ENCODE measurements around the gene STYXL1.
"Not testable (repeated sequence)": the region's sequence is repeated elsewhere in the genome, so short reads cannot be mapped to it uniquely, and the experiment has no call there.

Gene STYXL1

DNA sequence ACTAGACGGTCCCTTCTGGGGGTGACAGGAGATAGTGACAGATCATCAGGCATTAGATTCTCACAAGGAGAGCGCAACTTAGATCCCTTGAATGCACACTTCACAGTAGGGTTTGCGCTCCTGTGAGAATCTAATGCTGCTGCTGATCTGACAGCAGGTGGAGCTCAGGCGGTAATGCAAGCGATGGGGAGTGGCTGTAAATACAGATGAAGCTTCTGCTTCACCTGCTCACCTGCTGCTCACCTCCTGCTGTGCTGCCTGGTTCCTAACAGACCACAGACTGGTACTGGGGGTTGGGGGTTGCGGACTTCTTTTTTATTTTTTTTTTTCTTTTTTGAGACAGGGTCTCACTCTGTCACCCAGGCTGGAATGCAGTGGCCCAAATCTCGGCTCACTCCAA is 18.1 kb downstream of the STYXL1 start:
- not testable (repeated sequence) for DNase-seq

GRCh38 chr7:76023002-76023401 is 24.8 kb downstream of the STYXL1 start:
- peak in 5 of 14 donors; percentile 1 to 23 (median 4) for DNase-seq

- DNase-seq = no peak
Measured at GRCh38 chr7:76022026-76022780, 25.6 kb downstream of the STYXL1 start.

GRCh38 chr7:76020031-76020714 is 27.6 kb downstream of the STYXL1 start:
- DNase-seq = peak in 10 of 14 donors; percentile 6 to 59 (median 20)

DNA sequence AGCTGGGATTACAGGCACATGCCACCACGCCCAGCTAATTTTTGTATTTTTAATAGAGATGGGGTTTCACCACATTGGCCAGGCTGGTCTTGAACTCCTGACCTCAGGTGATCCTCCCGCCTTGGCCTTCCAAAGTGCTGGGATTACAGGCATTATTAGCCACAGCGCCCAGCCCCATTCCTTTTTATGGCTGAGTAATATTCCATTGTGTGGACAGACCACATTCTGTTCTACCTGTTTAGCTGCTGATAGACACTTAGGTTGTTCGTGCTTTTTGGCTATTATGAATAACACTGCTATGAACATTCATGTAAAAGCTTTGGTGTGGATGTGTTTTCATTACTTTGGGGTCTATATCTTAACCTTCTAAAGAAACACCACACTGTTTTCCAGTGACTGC is 29.3 kb downstream of the STYXL1 start:
- not testable (repeated sequence) for DNase-seq

DNA sequence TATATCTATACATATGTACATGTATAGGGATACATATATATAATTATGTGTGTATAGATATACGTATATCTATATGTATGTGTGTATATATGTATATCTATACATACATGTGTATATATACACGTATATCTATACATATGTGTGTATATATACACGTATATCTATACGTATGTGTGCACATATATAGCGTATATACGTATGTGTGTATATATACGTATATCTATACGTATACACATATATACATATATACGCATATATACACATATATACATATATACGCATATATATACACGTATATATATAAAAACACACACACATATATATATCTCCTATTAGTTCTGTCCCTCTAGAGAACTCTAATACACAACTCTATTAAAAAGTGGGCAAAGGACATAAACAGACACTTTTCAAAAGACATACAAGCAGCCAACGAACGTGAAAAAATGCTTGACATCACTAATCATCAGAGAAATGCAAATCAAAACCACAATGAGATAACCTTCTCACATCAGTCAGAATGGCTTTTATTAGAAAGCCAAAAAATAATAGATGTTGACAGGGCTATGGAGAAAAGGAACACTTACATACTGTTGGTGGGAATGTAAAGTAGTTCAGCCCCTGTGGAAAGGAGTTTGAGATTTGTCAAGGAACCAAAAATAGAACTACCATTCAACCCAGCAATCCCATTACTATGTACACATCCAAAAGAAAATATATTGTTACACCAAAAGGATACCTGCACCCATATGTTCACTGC is 31.4 kb downstream of the STYXL1 start:
- no peak for DNase-seq

DNA sequence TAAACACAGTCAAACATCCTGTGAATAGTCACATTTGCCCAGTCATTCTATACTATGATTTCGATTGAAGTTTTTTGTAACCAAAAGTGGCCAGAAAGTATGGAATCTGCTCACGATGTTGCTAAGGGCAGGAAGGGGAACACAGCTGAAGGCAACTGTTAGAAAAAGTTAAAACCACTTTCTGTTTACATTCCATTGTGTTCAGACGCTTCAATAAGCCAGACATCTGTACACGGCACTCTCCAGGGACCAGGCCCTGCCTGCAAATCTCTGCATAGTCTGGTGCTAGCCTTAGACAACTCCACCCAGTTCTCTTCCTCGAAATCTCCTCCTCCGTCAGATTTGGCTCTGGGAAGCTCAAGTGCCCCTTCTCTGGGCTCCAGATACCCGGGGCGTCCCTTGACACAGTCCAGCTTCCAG is 36.3 kb downstream of the STYXL1 start:
- no peak for DNase-seq

DNA sequence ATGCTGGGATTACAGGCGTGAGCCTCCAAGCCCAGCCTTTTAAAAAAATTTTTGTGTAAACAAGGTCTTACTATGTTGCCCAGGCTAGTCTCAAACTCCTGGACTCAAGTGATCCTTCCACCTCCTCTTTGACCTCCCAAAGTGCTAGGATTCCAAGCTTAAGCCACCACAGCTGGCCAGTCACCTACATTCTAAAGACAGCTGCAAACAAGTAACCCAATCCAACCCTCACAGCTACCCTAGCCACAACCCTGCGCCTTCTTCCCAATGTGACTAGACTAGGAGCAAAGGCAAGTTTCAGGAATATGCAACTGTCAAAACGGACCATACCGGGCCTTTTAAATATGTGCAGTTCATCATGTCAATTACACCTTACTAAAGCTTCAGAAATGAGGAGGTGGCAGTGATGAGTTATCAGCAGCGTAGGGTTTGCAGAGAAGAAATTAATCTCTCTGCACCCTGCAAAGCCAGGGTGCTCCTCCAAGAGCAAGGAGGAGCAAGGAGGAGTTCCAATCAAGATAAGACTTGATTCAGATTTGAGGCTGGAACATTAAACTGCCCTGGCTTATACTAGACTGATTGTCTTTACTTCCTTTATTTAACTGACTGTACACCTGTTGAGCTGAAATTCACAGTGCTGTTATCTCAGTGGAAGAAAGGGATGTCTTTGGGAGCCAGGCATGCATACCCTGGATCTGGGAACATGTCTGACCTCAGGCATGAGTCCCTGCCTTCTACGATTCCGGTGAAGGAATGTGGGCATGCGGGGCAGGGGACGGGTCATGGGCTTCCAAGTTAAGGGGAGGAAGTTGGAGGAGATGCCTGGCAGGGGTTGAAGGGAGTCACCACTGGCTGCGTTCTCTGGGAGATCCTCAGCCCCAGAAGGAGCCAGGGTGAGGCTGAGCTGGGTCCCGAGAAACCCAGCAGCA is 37.9 kb downstream of the STYXL1 start:
- no peak for DNase-seq

DNA sequence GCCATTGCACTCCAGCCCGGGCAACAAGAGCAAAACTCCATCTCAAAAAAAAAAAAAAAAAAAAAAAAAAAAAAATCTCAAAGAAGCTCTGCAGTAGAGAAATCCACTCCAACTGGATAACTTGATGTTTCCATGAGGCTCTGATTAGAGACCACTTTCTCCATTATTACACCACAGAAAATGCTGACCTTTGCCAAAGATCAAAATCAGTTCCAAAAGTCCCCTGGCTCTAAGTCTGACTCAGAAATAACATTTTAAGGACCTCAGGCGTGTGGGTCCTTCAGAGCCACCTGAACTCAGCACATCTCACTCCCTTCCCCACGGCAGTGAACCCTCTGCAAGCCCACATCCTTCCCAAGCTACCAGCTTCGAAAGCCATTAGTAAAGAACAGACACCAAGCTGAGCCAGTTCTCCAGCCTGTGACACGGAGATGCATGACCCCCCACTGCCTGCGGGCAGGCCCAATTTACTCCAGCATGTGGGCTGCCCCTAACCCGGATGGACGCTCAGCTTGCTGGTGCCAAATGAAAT is 39.6 kb downstream of the STYXL1 start:
- no peak for DNase-seq

GRCh38 chr7:76005004-76005403 is 42.8 kb downstream of the STYXL1 start:
- DNase-seq = not testable (repeated sequence)

DNA sequence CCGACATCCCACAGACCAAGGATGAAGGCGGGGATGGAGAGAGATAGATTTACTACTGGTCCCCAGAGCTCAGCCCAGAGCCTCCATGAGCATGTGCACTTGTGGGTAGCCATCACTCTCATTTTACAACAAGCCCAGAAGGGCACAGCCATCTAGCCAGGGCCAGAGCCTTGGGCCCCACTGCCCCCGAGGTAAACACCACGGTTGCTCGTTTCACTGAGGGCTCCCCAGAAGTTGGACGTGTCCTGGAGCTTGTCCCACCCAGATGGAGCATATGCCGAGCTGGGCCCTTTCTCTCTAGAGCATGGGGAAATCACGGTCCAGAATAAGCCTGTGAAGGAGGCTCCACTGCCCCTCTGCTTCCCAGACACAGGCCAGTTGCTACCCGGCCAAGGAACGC is 44.4 kb downstream of the STYXL1 start:
- no peak for DNase-seq

DNA sequence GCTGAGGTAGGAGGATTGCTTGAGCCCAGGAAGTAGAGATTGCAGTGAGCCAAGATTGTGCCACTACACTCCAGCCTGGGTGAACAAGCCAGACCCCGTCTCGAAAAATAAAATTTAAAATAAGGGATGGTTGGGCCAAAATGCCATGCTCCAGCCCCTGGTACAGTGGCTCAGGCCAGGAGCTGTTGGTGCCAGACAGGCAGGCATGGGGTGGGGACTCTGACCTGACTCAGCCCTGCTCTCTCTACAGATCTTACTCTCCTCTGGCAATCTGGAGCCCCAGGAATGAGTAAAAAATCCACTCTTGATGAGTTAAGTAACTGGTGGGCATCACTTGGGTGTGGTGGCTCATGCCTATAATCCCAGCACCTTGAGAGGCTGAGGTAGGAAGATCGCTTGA is 45.0 kb downstream of the STYXL1 start:
- DNase-seq = no peak

DNA sequence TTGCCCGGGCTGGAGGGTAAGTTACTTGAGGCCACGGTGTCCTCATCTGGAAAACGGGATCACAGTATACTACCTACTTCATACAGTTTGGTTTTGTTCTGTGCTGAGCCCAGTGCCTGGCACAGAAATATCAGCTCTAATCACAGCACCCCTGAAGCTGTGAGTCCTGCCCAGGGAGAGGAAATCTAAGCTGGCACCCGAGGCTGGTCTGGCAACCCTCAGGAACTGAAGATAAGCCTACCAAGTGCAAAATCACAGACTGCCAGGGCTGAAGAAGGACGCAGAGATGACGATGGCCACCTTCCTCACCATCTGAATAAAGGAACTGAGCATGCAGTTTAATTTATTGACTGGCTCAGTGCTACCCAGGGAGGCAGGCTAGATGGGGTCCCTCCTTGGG is 45.7 kb downstream of the STYXL1 start:
- no peak for DNase-seq

DNA sequence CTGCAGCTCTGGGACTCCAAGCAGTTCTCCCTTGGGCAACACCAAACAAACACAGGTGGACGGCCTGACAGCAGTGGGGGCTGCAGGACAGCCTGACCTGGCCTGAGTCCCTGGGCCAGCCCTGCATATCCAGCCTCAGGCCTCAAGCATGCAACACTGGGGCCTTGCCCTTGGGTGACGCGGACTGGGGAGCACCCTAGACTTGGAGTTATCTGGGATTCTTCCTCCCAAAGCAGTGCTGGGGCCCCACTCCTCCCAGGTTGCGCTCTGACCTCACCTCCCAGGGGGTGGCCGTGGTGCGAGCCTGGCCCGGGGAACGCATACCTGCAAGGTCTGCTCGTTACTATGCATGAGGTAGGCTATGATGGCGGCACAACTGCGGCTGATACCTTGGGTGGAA is 47.2 kb downstream of the STYXL1 start:
- DNase-seq = no peak

- no peak for DNase-seq
Measured at GRCh38 chr7:75998038-75998437, 49.8 kb downstream of the STYXL1 start.

DNA sequence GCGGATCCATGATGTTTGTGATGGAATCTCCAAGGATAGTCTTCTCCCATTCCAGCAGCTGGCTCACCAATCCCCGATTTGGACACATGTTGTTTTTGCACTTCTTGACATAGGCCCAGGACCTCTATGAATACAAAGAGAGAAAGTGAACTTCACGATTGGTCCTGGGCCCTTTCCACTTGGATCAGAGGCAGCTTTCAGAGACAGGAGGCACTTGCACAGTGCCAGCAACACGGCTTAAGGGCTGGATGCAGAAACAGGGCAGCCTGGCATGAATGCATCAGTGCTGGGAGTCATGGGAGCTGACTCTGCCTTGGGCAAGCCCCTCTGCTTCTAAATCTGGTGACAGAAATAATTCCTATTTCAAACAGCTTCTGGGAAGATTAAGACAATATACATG is 51.3 kb downstream of the STYXL1 start:
- no peak for DNase-seq

DNA sequence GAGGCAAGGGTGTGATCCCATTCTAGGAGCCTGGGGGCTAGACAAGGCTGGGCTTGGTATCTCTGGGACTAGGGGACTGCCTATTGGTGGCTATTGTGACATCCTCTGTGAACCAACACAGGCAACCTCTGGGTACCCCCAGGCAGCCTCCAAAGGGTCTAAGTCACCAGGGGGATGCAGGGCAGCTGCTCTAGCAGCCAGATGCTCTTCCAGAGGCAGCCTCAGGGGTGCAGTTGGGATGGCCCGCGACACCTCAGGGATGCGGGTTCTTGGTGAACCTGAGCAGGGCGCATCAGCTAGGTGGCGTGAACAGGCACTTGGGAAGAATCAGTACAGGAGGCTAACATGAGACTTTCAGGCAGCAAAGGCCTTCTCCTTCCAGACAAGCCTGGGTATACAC is 51.8 kb downstream of the STYXL1 start:
- no peak for DNase-seq

DNA sequence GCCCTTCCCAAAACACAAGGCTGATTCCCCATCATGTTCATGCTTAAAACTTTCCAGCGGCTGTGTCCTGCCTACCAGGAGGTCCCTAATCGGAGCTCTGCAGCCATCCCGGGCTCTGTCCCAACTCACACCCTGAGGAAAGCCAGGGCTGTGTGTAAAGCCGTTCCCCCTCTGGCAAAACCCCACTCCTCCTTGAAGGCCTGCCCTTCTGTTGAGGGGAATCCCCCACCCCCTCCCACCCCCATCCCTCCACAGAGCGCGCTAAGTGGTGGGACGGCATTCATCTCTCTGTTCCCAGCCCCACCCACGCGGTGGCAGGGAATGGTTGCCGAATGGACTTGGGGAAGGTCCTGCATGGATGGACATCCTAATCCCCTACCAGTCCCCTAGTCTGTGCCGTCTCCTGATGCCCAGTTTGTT is 52.7 kb downstream of the STYXL1 start:
- no peak for DNase-seq

GRCh38 chr7:75994388-75995051 is 53.3 kb downstream of the STYXL1 start, which contains the start of gene TMEM120A:
Gene TMEM120A, minus strand, starts transcription at chr7:75994595. Its CDS starts 25 bp downstream, at chr7:75994570.
- peak; percentile 71 to 97 (median 90) for DNase-seq

DNA sequence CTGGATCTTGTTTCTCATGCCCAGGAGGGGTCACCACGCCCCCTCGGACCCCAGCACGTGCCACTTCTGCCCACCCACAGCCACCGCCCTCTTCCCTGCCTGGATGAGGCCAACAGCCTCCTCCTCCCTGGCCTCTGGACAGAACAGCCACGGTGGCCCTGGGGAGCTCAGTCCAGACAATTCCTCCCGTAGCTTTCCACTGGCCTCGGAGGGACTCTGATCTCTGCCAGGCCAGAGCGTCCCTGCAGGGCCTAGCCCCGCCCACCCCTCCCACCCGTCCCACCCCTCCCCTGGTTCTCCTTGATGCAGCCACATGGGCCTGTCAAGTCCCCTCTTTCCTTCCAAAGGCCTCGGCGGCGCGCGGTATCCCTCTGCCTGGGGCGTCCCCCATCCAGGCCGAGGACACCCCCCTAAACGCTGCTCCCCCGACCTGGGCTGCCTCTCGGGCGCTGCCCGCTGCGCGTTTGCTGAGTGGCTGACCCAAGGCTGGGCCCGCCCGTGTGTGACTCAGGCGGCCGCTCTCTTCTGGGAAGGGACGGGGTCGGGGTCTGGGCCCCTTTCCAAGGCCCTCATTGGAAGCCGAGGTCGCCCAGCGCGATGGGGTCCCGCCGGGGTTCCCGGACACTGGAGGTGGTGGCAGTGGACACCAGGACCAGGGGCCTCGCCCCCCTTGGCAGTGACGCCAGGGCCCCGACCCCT is 54.0 kb downstream of the STYXL1 start:
- DNase-seq = peak in 12 of 14 donors; percentile 38 to 90 (median 64)

Data from C1 segment of cervical spinal cord (tissue), 14 donors.